K562 (cell line): ENCODE data around the gene SV2C. TPM values are rescaled to one million over a fixed set of nuclear protein-coding genes. Genes with fewer than 3 reads are reported as not detected.

Experiments
- ARNT ChIP-seq, 2 experiments: fragments of 450-650 bp; IDR thresholded peaks; 2 replicates each; pipeline ENCODE4 v1.6.1; 2016; ENCODE audit warnings: mild to moderate bottlenecking in 1 of 2
- BDP1 ChIP-seq: IDR thresholded peaks from 3 replicates; pipeline ENCODE4 v1.6.1; 2011; ENCODE audit not compliant: insufficient read length, insufficient read depth
- C11orf30 ChIP-seq: fragments of 450-650 bp; IDR thresholded peaks from 2 replicates; pipeline ENCODE4 v1.6.1; 2016; ENCODE audit warnings: low read depth, mild to moderate bottlenecking
- COPS2 ChIP-seq: fragments of 450-650 bp; conservative IDR thresholded peaks from 2 replicates; pipeline ENCODE4 v1.6.1; 2016; ENCODE audit warnings: mild to moderate bottlenecking, moderate library complexity
- CREB1 ChIP-seq, 2 experiments: sonication (generic) in 1 of 2; formaldehyde crosslinking in 1 of 2; IDR thresholded peaks; 2 replicates each; pipeline versions ENCODE4 v1.6.1 to v1.8.0; 2012 to 2022; ENCODE audit warnings: inconsistent platforms in 1 of 2, mild to moderate bottlenecking in 1 of 2, missing genetic modification reagents in 1 of 2, moderate library complexity in 1 of 2
- EP300 ChIP-seq: IDR thresholded peaks from 2 replicates; pipeline ENCODE4 v1.6.1; 2012; ENCODE audit warnings: low read length, improper control_type of control experiment
- FOSL1 ChIP-seq: fragments of 200-800 bp; sonication (Bioruptor generic); conservative IDR thresholded peaks from 2 replicates; pipeline ENCODE4 v1.6.1; 2016; ENCODE audit warnings: missing genetic modification characterization, missing compliant biosample characterization
- FOXK2 ChIP-seq, 2 experiments: fragments of 450-650 bp; IDR thresholded peaks in 1 of 2; conservative IDR thresholded peaks in 1 of 2; 2 replicates each; pipeline ENCODE4 v1.6.1; 2016; ENCODE audit warnings: low read depth in 2 of 2, mild to moderate bottlenecking in 1 of 2
- GATAD2B ChIP-seq: fragments of 450-650 bp; IDR thresholded peaks from 2 replicates; pipeline ENCODE4 v1.6.1; 2017; ENCODE audit warnings: mild to moderate bottlenecking, borderline replicate concordance
- KDM2B ChIP-seq: fragments of 250-450 bp; sonication (Bioruptor Pico); IDR thresholded peaks from 2 replicates; pipeline ENCODE4 v1.8.0; 2021; ENCODE audit warnings: mild to moderate bottlenecking, moderate library complexity
- KDM4B ChIP-seq, 2 experiments: fragments of 450-650 bp in 1 of 2; sonication (generic) in 1 of 2; IDR thresholded peaks; 2 replicates each; pipeline ENCODE4 v1.6.1; 2016 to 2017; ENCODE audit warnings: borderline replicate concordance in 2 of 2, antibody characterized with exemption in 1 of 2, low read depth in 1 of 2, mild to moderate bottlenecking in 1 of 2
- L3MBTL2 ChIP-seq: fragments of 450-650 bp; IDR thresholded peaks from 2 replicates; pipeline ENCODE4 v1.6.1; 2016; ENCODE audit warnings: mild to moderate bottlenecking, moderate library complexity
- SMARCA4 ChIP-seq: fragments of 450-650 bp; IDR thresholded peaks from 2 replicates; pipeline ENCODE4 v1.6.1; 2016
- SMARCA5 ChIP-seq: fragments of 450-650 bp; IDR thresholded peaks from 2 replicates; pipeline ENCODE4 v1.6.1; 2016
- TCF15 ChIP-seq: fragments of 250-450 bp; sonication (Bioruptor Pico); IDR thresholded peaks from 2 replicates; pipeline ENCODE4 v1.8.0; 2022; ENCODE audit warnings: moderate library complexity, mild to moderate bottlenecking, inconsistent platforms
- ZFP36 ChIP-seq: fragments of 150-350 bp; IDR thresholded peaks from 2 replicates; pipeline ENCODE4 v1.6.1; 2018; ENCODE audit warnings: low read length, low read depth; ENCODE audit not compliant: partially characterized antibody
- ZNF239 ChIP-seq: fragments of 250-450 bp; sonication (Bioruptor Pico); IDR thresholded peaks from 2 replicates; pipeline ENCODE4 v1.4.0; 2020; ENCODE audit warnings: mild to moderate bottlenecking
- ZNF347 ChIP-seq: fragments of 450-650 bp; formaldehyde crosslinking; IDR thresholded peaks from 2 replicates; pipeline ENCODE4 v1.4.0; 2020; ENCODE audit warnings: low read depth, mild to moderate bottlenecking, moderate library complexity
- ZNF436 ChIP-seq: fragments of 250-450, 450-650 bp; sonication (Bioruptor Pico); formaldehyde crosslinking; IDR thresholded peaks from 2 replicates; pipeline ENCODE4 v1.7.0; 2020; ENCODE audit warnings: mild to moderate bottlenecking
- ZNF589 ChIP-seq: fragments of 200-800 bp; sonication (Bioruptor generic); IDR thresholded peaks from 2 replicates; pipeline ENCODE4 v1.6.1; 2016; ENCODE audit warnings: low read depth, missing genetic modification characterization, missing compliant biosample characterization
- polyA plus RNA-seq, 8 experiments: library from polyadenylated mRNA; depleted of rRNA in 4 of 8; stranded (reverse) in 5 of 8; unstranded in 3 of 8; fragments of >200 nt; fragmentation: Nextera tagmentation in 2 of 8; fragmentation: Illumina TruSeq in 1 of 8; extraction: Ambion mirVana in 2 of 8; extraction: Trizol in 1 of 8; gene quantifications; 2 replicates each; pipeline versions ENCODE4 v1.2.1 to v1.2.3, GENCODE V29; 2011 to 2014; ENCODE audit warnings: inconsistent platforms in 1 of 8, missing spikeins in 1 of 8
- total RNA-seq, 7 experiments: library from RNA; depleted of rRNA in 6 of 7; stranded (reverse); fragments of >200 nt in 6 of 7; fragmentation: Illumina TruSeq in 2 of 7; extraction: Trizol in 2 of 7; gene quantifications; 2 replicates each; pipeline versions ENCODE4 v1.2.1 to v1.2.3, GENCODE V29; 2011 to 2021; ENCODE audit warnings: low replicate concordance in 1 of 7
- TF ChIP-seq, protein P1 (sequence below): fragments of 200-800 bp; sonication (Bioruptor generic); IDR thresholded peaks from 2 replicates; pipeline ENCODE4 v1.6.1; 2016; ENCODE audit warnings: missing genetic modification characterization, missing compliant biosample characterization
- TF ChIP-seq, protein P2 (sequence below): IDR thresholded peaks from 2 replicates; pipeline ENCODE4 v1.6.1; 2011; ENCODE audit warnings: borderline replicate concordance, low read depth, mild to moderate bottlenecking, moderate library complexity, low read length; ENCODE audit not compliant: insufficient read depth, poor library complexity, severe bottlenecking

The SV2C gene
- total and polyA plus RNA-seq, 9 of the 15 experiments (the other 6 are each of a cell fraction or from before 2014, with no cell fraction given): 0.05 TPM; not detected in 8

GRCh38 chr5:76402251-76402885, 319.2 kb downstream of the SV2C start (continued):
- TF ChIP-seq, protein P1, sequence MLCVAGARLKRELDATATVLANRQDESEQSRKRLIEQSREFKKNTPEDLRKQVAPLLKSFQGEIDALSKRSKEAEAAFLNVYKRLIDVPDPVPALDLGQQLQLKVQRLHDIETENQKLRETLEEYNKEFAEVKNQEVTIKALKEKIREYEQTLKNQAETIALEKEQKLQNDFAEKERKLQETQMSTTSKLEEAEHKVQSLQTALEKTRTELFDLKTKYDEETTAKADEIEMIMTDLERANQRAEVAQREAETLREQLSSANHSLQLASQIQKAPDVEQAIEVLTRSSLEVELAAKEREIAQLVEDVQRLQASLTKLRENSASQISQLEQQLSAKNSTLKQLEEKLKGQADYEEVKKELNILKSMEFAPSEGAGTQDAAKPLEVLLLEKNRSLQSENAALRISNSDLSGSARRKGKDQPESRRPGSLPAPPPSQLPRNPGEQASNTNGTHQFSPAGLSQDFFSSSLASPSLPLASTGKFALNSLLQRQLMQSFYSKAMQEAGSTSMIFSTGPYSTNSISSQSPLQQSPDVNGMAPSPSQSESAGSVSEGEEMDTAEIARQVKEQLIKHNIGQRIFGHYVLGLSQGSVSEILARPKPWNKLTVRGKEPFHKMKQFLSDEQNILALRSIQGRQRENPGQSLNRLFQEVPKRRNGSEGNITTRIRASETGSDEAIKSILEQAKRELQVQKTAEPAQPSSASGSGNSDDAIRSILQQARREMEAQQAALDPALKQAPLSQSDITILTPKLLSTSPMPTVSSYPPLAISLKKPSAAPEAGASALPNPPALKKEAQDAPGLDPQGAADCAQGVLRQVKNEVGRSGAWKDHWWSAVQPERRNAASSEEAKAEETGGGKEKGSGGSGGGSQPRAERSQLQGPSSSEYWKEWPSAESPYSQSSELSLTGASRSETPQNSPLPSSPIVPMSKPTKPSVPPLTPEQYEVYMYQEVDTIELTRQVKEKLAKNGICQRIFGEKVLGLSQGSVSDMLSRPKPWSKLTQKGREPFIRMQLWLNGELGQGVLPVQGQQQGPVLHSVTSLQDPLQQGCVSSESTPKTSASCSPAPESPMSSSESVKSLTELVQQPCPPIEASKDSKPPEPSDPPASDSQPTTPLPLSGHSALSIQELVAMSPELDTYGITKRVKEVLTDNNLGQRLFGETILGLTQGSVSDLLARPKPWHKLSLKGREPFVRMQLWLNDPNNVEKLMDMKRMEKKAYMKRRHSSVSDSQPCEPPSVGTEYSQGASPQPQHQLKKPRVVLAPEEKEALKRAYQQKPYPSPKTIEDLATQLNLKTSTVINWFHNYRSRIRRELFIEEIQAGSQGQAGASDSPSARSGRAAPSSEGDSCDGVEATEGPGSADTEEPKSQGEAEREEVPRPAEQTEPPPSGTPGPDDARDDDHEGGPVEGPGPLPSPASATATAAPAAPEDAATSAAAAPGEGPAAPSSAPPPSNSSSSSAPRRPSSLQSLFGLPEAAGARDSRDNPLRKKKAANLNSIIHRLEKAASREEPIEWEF (CRISPR knock-in tag): 0 out of 2 replicates have a peak, but pooled peaks have one; percentile 39
- TF ChIP-seq ARNT (IDR thresholded peaks at IDR 0.05) (peak in 1 of 2 experiments; percentile 20; a peak in 1 of 4 replicates), KDM2B (no peak), ZNF436 (CRISPR knock-in tag) (no peak), ZFP36 (no peak), ZNF239 (no peak), KDM4B (IDR thresholded peaks at IDR 0.05; ENCODE audit: borderline replicate concordance in 2 of 2, low read depth in 1 of 2) (no peak), ZNF589 (CRISPR knock-in tag) (peak; percentile 73; the same call in 1 of the 2 replicates), SMARCA5 (peak; percentile 15; the same call in 1 of the 2 replicates), SMARCA4 (peak; percentile 72; the same call in 1 of the 2 replicates), COPS2 (no peak), FOXK2 (conservative IDR thresholded peaks at IDR 0.05 in 1 of 2, IDR thresholded peaks at IDR 0.05 in 1 of 2; ENCODE audit: low read depth in 2 of 2) (no peak; a peak in 1 of 4 replicates), BDP1 (no peak), C11orf30 (no peak), ZNF347 (CRISPR knock-in tag) (no peak), TCF15 (no peak), L3MBTL2 (peak; percentile 56), CREB1 (IDR thresholded peaks at IDR 0.05) (no peak), CREB1 (CRISPR knock-in tag; IDR thresholded peaks at IDR 0.05) (no peak), GATAD2B (peak; percentile 81), FOSL1 (tag) (peak; percentile 61; the same call in 1 of the 2 replicates), EP300 (no peak; the same call in 1 of the 2 replicates)
- TF ChIP-seq, protein P2, sequence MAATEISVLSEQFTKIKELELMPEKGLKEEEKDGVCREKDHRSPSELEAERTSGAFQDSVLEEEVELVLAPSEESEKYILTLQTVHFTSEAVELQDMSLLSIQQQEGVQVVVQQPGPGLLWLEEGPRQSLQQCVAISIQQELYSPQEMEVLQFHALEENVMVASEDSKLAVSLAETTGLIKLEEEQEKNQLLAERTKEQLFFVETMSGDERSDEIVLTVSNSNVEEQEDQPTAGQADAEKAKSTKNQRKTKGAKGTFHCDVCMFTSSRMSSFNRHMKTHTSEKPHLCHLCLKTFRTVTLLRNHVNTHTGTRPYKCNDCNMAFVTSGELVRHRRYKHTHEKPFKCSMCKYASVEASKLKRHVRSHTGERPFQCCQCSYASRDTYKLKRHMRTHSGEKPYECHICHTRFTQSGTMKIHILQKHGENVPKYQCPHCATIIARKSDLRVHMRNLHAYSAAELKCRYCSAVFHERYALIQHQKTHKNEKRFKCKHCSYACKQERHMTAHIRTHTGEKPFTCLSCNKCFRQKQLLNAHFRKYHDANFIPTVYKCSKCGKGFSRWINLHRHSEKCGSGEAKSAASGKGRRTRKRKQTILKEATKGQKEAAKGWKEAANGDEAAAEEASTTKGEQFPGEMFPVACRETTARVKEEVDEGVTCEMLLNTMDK: peak; percentile 56
